Mononuclear cell (primary cell): Measurements from ENCODE around the gene CYP46A1. TPM values are rescaled to one million over a fixed set of nuclear protein-coding genes. Genes with fewer than 3 reads are reported as not detected.

ENCODE experiments used
- H3K27me3 ChIP-seq: 2 replicates; pipeline ENCODE4 v1.6.0; 2011; ENCODE audit warnings: low read length, control low read depth; ENCODE audit not compliant: insufficient read depth
- H3K4me1 ChIP-seq: 2 replicates; pipeline ENCODE4 v1.5.1; 2011; ENCODE audit warnings: mild to moderate bottlenecking, low read length, control low read depth; ENCODE audit not compliant: insufficient read depth
- H3K4me3 ChIP-seq: 2 replicates; pipeline ENCODE4 v1.5.1; 2011; ENCODE audit warnings: mild to moderate bottlenecking, low read length, moderate library complexity
- H3K9me3 ChIP-seq: 2 replicates; pipeline ENCODE4 v1.5.1; 2011; ENCODE audit warnings: low read depth, mild to moderate bottlenecking, control low read depth, low read length
- total RNA-seq: library from RNA; depleted of rRNA; stranded (reverse); fragments of >200 nt; gene quantifications from one replicate; pipeline ENCODE4 v1.2.3, GENCODE V29; 2012

Gene CYP46A1
- total RNA-seq, 1 donor, result 0.10 TPM

GRCh38 chr14:99751539-99752485 lies 67.7 kb downstream of the CYP46A1 start:
- no peaks in the 10 kb centered on the region for H3K4me1 ChIP-seq
- peaks cover 15% of the 10 kb centered on the region for H3K27me3 ChIP-seq
- no peak overlapping the region for H3K4me3 ChIP-seq
- H3K9me3 ChIP-seq, result no peaks in the 10 kb centered on the region

DNA sequence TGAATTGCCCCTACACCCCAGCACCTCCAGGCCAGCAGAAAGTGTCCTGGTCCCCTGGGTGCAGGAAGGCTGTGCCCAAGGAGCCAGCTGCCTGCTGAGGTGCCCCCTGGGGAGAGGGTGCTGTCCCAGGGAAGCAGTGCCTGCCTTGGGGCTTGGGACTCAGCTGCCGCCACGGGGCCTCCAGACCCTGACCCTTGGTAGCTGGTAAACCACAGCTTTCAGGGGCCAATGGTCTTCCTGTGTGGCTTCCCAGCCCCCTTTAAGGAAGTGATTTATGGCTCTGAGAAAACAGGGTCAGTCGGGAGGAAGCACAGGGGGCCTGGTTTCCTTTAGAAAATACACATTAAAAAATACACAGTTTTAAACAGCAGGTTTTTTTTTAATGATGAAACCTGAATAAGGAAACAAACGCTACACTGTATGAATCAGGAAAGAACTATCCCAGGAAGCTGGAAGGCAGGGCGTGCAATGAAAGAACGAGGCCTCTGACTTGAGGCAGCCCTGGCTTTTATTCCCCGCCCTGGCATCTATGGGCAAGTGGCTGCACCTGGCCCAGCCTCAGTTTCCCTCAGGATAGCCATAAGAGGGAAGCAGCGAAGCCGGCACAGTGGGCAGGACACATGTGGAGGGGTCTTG lies 68.5 kb downstream of the CYP46A1 start:
- H3K9me3 ChIP-seq, result no peaks in the 10 kb centered on the region
- H3K4me3 ChIP-seq, result no peak overlapping the region
- no peaks in the 10 kb centered on the region for H3K4me1 ChIP-seq
- H3K27me3 ChIP-seq, result peaks cover 15% of the 10 kb centered on the region

DNA sequence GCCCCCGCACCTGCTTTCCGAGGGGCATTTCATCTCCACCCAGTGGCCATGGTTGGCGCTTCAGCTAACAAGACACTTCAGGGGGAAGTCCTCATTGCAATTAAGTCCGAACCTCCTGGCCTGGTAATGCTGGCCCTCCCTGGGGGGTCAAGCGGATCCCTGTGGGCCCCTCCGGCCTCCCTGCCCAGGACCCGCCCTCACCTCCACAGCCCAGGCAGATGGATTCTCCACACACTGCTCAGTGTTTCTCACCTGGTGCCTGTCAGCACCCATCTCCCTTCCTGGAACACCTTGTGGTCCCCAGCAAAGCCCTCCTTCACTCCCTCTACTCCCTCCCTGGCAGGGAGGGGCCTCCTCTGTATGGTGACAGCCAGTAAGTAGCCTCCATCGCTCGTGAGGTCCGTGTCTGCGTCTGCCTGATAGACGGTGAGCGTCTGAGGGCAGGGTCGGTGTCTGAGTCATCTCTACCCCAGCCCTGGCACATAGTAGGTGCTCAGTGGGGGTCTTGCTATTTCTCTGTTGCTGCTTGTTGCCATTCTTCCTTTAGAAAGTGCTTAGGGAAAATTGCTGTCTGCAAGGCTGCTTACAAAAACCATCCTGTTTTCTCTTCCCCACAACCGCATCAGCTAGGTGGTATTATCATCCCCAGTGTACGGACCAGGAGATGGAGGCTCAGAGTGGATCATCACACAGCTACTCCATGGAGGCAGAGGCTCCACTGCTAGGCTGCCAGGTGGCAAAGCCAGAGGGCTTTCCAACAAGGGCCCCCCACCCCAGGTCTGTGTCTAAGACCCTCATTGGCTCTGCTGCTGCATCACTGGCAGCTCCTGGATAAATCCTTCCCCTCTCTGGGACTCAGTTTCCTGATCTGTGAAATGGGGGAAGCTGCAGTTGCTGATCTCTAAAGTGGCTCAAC lies 69.4 kb downstream of the CYP46A1 start:
- Histone ChIP-seq H3K4me1 (no peaks in the 10 kb centered on the region), H3K4me3 (no peak overlapping the region), H3K27me3 (peaks cover 15% of the 10 kb centered on the region), H3K9me3 (no peaks in the 10 kb centered on the region)

- H3K4me1 ChIP-seq, result no peaks in the 10 kb centered on the region
- H3K27me3 ChIP-seq, result peaks cover 15% of the 10 kb centered on the region
- H3K4me3 ChIP-seq, result no peak overlapping the region
- no peaks in the 10 kb centered on the region for H3K9me3 ChIP-seq
These were observed 70.3 kb downstream of the CYP46A1 start for GRCh38 chr14:99754141-99755067.

GRCh38 chr14:99755068-99755405 lies 70.9 kb downstream of the CYP46A1 start:
- Histone ChIP-seq H3K4me3 (no peak overlapping the region), H3K27me3 (peaks cover 15% of the 10 kb centered on the region), H3K9me3 (no peaks in the 10 kb centered on the region), H3K4me1 (no peaks in the 10 kb centered on the region)

DNA sequence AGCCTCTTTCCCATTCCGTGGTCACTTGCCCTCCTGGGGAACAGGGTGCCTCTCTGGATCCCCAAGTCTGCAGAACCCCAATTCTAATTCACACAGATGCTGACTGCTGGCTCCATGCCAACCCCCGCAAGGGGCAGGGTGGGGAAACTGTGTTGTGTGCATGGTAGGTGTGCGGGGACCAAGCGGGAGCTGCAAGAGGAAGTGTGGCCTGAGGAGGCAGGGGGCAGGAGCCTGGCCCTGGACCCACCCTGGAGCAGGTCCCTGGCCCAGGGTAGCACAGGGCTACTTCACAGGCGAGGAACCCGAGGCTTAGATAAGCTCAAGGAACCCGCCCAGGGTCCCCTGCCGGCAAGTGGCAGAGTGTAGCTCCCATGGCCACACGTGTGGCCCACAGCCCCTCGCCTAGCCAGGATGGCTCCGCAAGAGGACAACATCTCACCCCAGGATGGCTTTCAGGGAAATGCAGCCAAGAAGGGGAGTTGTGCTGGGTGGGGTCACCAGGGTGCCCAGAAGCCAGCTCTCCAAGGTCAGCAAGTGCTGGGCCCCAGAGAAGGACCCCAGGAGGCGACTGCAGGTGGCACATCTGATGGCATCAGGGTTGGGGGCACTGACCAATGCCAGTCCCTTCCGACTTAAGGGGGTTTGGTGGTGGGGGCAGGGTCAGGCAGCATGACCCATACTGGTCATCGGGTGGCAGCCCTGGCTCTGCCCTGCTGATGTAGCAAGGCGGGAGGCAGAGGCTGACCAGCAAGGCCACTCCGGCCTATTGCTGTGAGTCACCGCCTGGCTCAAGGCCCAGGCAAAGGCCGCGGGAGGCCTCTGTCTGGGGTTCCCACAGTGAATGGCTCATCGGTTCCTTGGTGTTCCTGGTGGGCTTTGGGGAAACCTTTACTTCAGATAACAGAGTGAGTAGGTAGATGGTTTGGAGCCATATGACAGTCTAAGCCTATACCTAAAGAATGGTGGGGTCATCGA lies 71.8 kb downstream of the CYP46A1 start:
- H3K4me3 ChIP-seq, result no peak overlapping the region
- peaks cover 15% of the 10 kb centered on the region for H3K27me3 ChIP-seq
- H3K4me1 ChIP-seq, result no peaks in the 10 kb centered on the region
- no peaks in the 10 kb centered on the region for H3K9me3 ChIP-seq

GRCh38 chr14:99756796-99757195 lies 72.7 kb downstream of the CYP46A1 start:
- no peaks in the 10 kb centered on the region for H3K9me3 ChIP-seq
- no peak overlapping the region for H3K4me3 ChIP-seq
- H3K27me3 ChIP-seq, result peaks cover 13% of the 10 kb centered on the region
- H3K4me1 ChIP-seq, result no peaks in the 10 kb centered on the region

GRCh38 chr14:99757331-99758070 lies 73.4 kb downstream of the CYP46A1 start:
- Histone ChIP-seq H3K4me3 (no peak overlapping the region), H3K27me3 (peaks cover 6% of the 10 kb centered on the region), H3K4me1 (no peaks in the 10 kb centered on the region), H3K9me3 (no peaks in the 10 kb centered on the region)

- Histone ChIP-seq H3K27me3 (peaks cover 5% of the 10 kb centered on the region), H3K4me1 (no peaks in the 10 kb centered on the region), H3K4me3 (no peak overlapping the region), H3K9me3 (no peaks in the 10 kb centered on the region)
These were observed 74.2 kb downstream of the CYP46A1 start for GRCh38 chr14:99758121-99758821.

DNA sequence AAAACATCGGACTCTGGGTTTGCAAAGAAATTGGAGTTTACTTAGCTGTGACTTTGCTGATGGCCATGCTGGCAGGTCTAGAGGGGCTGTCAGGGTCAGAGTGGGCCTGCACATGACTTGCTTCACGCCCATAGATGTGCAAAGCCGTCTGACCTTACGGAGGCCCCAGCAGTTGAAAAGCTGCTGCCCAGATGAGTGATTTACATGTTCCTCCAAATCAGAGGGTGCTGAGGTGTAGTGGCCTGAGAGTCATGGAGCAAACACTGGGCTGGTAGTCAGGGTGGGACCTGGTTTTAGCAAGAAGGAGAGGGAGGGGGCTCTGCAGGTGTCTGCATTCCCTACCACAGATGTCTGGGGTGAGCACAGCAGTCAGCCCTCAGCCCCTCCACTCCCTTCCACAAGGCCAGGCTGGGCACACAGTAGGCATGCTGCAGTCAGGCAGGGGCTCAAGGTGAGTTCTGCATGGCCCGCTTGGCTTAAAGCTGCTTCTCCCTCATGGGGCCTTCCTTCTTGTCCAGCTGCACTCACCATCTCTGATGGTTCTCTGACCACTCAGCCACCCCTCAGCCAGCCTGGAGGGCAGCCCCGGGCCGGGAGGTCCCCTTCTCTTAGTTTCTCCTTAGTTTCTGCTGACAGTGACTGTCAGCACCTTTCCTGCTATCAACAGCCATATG lies 74.9 kb downstream of the CYP46A1 start:
- no peaks in the 10 kb centered on the region for H3K4me1 ChIP-seq
- H3K27me3 ChIP-seq, result no peaks in the 10 kb centered on the region
- H3K4me3 ChIP-seq, result no peak overlapping the region
- H3K9me3 ChIP-seq, result no peaks in the 10 kb centered on the region

GRCh38 chr14:99759546-99759925 lies 75.4 kb downstream of the CYP46A1 start:
- Histone ChIP-seq H3K9me3 (no peaks in the 10 kb centered on the region), H3K4me1 (no peaks in the 10 kb centered on the region), H3K27me3 (no peaks in the 10 kb centered on the region), H3K4me3 (no peak overlapping the region)

GRCh38 chr14:99760817-99761216 lies 76.7 kb downstream of the CYP46A1 start:
- Histone ChIP-seq H3K27me3 (no peaks in the 10 kb centered on the region), H3K4me3 (no peak overlapping the region), H3K9me3 (no peaks in the 10 kb centered on the region), H3K4me1 (no peaks in the 10 kb centered on the region)
